Activated CD4-positive, alpha-beta T cell treated with anti-CD3 and anti-CD28 coated beads, Interleukin-2, amount 10 ng/mL, durations not matched to agents 7 days and 5 days (primary cell): Measurements from ENCODE around the gene CBR1. TPM values are rescaled to one million over a fixed set of nuclear protein-coding genes. Genes with fewer than 3 reads are reported as not detected.
"Not testable (repeated sequence)": the region's sequence is repeated elsewhere in the genome, so short reads cannot be mapped to it uniquely, and the experiment has no call there.

Experiments used
- CTCF ChIA-PET: fragments of 350-600 bp; sonication (Branson Sonifier 250); formaldehyde crosslinking; loops from one replicate; lab custom pipeline; 2021; ENCODE audit warnings: antibody characterized with exemption; lab: Charles Lee
- POLR2A ChIA-PET: fragments of 350-600 bp; sonication (Branson Sonifier 250); formaldehyde crosslinking; loops from one replicate; lab custom pipeline; 2021; ENCODE audit warnings: antibody characterized with exemption; lab: Charles Lee
- DNase-seq: peaks from one replicate; pipeline ENCODE4 v3.0.0-alpha.2; 2020
- H3K27ac Mint-ChIP-seq: one replicate; pipeline ENCODE4 v1.8.0; 2021; ENCODE audit warnings: mild to moderate bottlenecking, moderate library complexity, mixed read lengths
- H3K27me3 Mint-ChIP-seq: one replicate; pipeline ENCODE4 v1.8.0; 2021; ENCODE audit warnings: mixed read lengths
- H3K36me3 Mint-ChIP-seq: one replicate; pipeline ENCODE4 v1.8.0; 2021; ENCODE audit warnings: low read depth, mixed read lengths
- H3K4me1 Mint-ChIP-seq: one replicate; pipeline ENCODE4 v1.8.0; 2021; ENCODE audit warnings: mixed read lengths
- H3K4me3 Mint-ChIP-seq: one replicate; pipeline ENCODE4 v1.8.0; 2021; ENCODE audit warnings: mild to moderate bottlenecking, moderate library complexity, mixed read lengths
- H3K9me3 Mint-ChIP-seq: one replicate; pipeline ENCODE4 v1.8.0; 2021; ENCODE audit warnings: mixed read lengths
- total RNA-seq, 2 experiments: library from RNA; stranded (reverse); gene quantifications; one replicate each; pipeline ENCODE4 v1.2.3, GENCODE V29; 2021

The CBR1 gene
- total RNA-seq, 2 experiments from 2014 or later: 49.5 to 51.1 TPM

GRCh38 chr21:36093512-36093911 is 23.7 kb downstream of the CBR1 start:
- ChIA-PET POLR2A (no interaction called here), CTCF (no interaction called here)
- H3K4me3 Mint-ChIP-seq: no peak overlapping the region
- H3K27ac Mint-ChIP-seq: no peak overlapping the region
- no peak for DNase-seq
- peaks cover 9% of the 10 kb centered on the region for H3K36me3 Mint-ChIP-seq
- H3K4me1 Mint-ChIP-seq: no peaks in the 10 kb centered on the region
- peaks cover 15% of the 10 kb centered on the region for H3K9me3 Mint-ChIP-seq
- H3K27me3 Mint-ChIP-seq: peaks cover 7% of the 10 kb centered on the region

- Mint-ChIP-seq H3K36me3 (peaks cover 9% of the 10 kb centered on the region), H3K4me3 (no peak overlapping the region), H3K4me1 (no peaks in the 10 kb centered on the region), H3K9me3 (peaks cover 15% of the 10 kb centered on the region), H3K27ac (no peak overlapping the region), H3K27me3 (peaks cover 7% of the 10 kb centered on the region)
- CTCF ChIA-PET: interaction anchor here (0.6 to 1.6 kb wide), 4 partner anchors 9 to 277 kb away, joined by 3 to 5 read pairs (median 4); no protein-coding TSS in a partner anchor
- DNase-seq: no peak
- POLR2A ChIA-PET: no interaction called here
Measured at GRCh38 chr21:36096398-36097290, 26.8 kb downstream of the CBR1 start.

GRCh38 chr21:36097427-36098181 is 27.8 kb downstream of the CBR1 start:
- DNase-seq: no peak
- no peak overlapping the region for H3K27ac Mint-ChIP-seq
- ChIA-PET POLR2A (no interaction called here), CTCF (interaction anchor here (0.7 to 1.6 kb wide), 2 partner anchors 10 to 20 kb away, joined by 3 to 4 read pairs; no protein-coding TSS in a partner anchor)
- H3K4me1 Mint-ChIP-seq: no peaks in the 10 kb centered on the region
- peaks cover 15% of the 10 kb centered on the region for H3K9me3 Mint-ChIP-seq
- H3K27me3 Mint-ChIP-seq: peaks cover 9% of the 10 kb centered on the region
- H3K36me3 Mint-ChIP-seq: peaks cover 9% of the 10 kb centered on the region
- H3K4me3 Mint-ChIP-seq: no peak overlapping the region

- ChIA-PET POLR2A (no interaction called here), CTCF (no interaction called here)
- H3K4me3 Mint-ChIP-seq: no peak overlapping the region
- peaks cover 9% of the 10 kb centered on the region for H3K27me3 Mint-ChIP-seq
- no peak for DNase-seq
- peaks cover 9% of the 10 kb centered on the region for H3K36me3 Mint-ChIP-seq
- H3K9me3 Mint-ChIP-seq: peaks cover 11% of the 10 kb centered on the region
- H3K27ac Mint-ChIP-seq: no peak overlapping the region
- no peaks in the 10 kb centered on the region for H3K4me1 Mint-ChIP-seq
Measured at GRCh38 chr21:36098182-36098532, 28.3 kb downstream of the CBR1 start.

GRCh38 chr21:36099000-36099399 is 29.2 kb downstream of the CBR1 start:
- Mint-ChIP-seq H3K4me1 (no peaks in the 10 kb centered on the region), H3K4me3 (no peak overlapping the region), H3K36me3 (peaks cover 2% of the 10 kb centered on the region), H3K27ac (no peak overlapping the region), H3K27me3 (peaks cover 9% of the 10 kb centered on the region), H3K9me3 (peaks cover 5% of the 10 kb centered on the region)
- CTCF ChIA-PET: no interaction called here
- DNase-seq: no peak
- POLR2A ChIA-PET: no interaction called here

- H3K4me1 Mint-ChIP-seq, H3K36me3 Mint-ChIP-seq, H3K9me3 Mint-ChIP-seq, DNase-seq, POLR2A ChIA-PET, H3K4me3 Mint-ChIP-seq, H3K27ac Mint-ChIP-seq: not testable (repeated sequence)
- CTCF ChIA-PET: interaction anchor here (0.6 kb wide), 1 partner anchor 25 kb away, joined by 3 read pairs; no protein-coding TSS in a partner anchor
- H3K27me3 Mint-ChIP-seq: peaks cover 15% of the 10 kb centered on the region
Measured at GRCh38 chr21:36099695-36100211, 29.9 kb downstream of the CBR1 start.

GRCh38 chr21:36100971-36101641 is 31.3 kb downstream of the CBR1 start:
- ChIA-PET POLR2A (no interaction called here), CTCF (interaction anchor here (1.3 to 1.4 kb wide), 2 partner anchors 11 to 1355 kb away, joined by 3 read pairs; no protein-coding TSS in a partner anchor)
- Mint-ChIP-seq H3K27me3 (peaks cover 26% of the 10 kb centered on the region), H3K9me3 (peaks cover 3% of the 10 kb centered on the region), H3K27ac (no peak overlapping the region), H3K36me3 (peaks cover 4% of the 10 kb centered on the region), H3K4me3 (no peak overlapping the region), H3K4me1 (peaks cover 10% of the 10 kb centered on the region)
- DNase-seq: no peak

- Mint-ChIP-seq H3K27me3 (peaks cover 45% of the 10 kb centered on the region), H3K4me3 (no peak overlapping the region), H3K9me3 (peaks cover 3% of the 10 kb centered on the region), H3K27ac (no peak overlapping the region), H3K36me3 (peaks cover 4% of the 10 kb centered on the region), H3K4me1 (peaks cover 10% of the 10 kb centered on the region)
- POLR2A ChIA-PET: no interaction called here
- CTCF ChIA-PET: no interaction called here
- no peak for DNase-seq
Measured at GRCh38 chr21:36103434-36103833, 33.6 kb downstream of the CBR1 start.

- ChIA-PET POLR2A (no interaction called here), CTCF (no interaction called here)
- peaks cover 4% of the 10 kb centered on the region for H3K36me3 Mint-ChIP-seq
- peak overlapping the region; percentile 9 for H3K4me3 Mint-ChIP-seq
- peaks cover 3% of the 10 kb centered on the region for H3K9me3 Mint-ChIP-seq
- H3K27ac Mint-ChIP-seq: no peak overlapping the region
- H3K27me3 Mint-ChIP-seq: peaks cover 51% of the 10 kb centered on the region
- DNase-seq: peak; percentile 42
- peaks cover 10% of the 10 kb centered on the region for H3K4me1 Mint-ChIP-seq
Measured at GRCh38 chr21:36104317-36105300, 34.8 kb downstream of the CBR1 start.

GRCh38 chr21:36105327-36105842 is 35.6 kb downstream of the CBR1 start:
- Mint-ChIP-seq H3K27ac (no peak overlapping the region), H3K4me3 (no peak overlapping the region), H3K9me3 (peaks cover 3% of the 10 kb centered on the region), H3K36me3 (peaks cover 4% of the 10 kb centered on the region), H3K4me1 (peaks cover 10% of the 10 kb centered on the region), H3K27me3 (peaks cover 54% of the 10 kb centered on the region)
- ChIA-PET CTCF (no interaction called here), POLR2A (no interaction called here)
- no peak for DNase-seq

GRCh38 chr21:36109868-36110267 is 40.0 kb downstream of the CBR1 start:
- no peak overlapping the region for H3K4me3 Mint-ChIP-seq
- POLR2A ChIA-PET: no interaction called here
- peaks cover 40% of the 10 kb centered on the region for H3K27me3 Mint-ChIP-seq
- H3K36me3 Mint-ChIP-seq: no peaks in the 10 kb centered on the region
- no peaks in the 10 kb centered on the region for H3K9me3 Mint-ChIP-seq
- no peak for DNase-seq
- peaks cover 30% of the 10 kb centered on the region for H3K4me1 Mint-ChIP-seq
- CTCF ChIA-PET: no interaction called here
- H3K27ac Mint-ChIP-seq: no peak overlapping the region
